SH-SY5Y (cell line): Measurements from ENCODE around the gene NHSL1.

Experiments
- GATA2 ChIP-seq: IDR thresholded peaks from 2 replicates; pipeline ENCODE4 v1.6.1; 2011; ENCODE audit warnings: mild to moderate bottlenecking, low read depth, low read length
- GATA3 ChIP-seq: IDR thresholded peaks from 2 replicates; pipeline ENCODE4 v1.6.1; 2011; ENCODE audit warnings: low read depth, mild to moderate bottlenecking, low read length, moderate library complexity

Gene NHSL1, protein sequence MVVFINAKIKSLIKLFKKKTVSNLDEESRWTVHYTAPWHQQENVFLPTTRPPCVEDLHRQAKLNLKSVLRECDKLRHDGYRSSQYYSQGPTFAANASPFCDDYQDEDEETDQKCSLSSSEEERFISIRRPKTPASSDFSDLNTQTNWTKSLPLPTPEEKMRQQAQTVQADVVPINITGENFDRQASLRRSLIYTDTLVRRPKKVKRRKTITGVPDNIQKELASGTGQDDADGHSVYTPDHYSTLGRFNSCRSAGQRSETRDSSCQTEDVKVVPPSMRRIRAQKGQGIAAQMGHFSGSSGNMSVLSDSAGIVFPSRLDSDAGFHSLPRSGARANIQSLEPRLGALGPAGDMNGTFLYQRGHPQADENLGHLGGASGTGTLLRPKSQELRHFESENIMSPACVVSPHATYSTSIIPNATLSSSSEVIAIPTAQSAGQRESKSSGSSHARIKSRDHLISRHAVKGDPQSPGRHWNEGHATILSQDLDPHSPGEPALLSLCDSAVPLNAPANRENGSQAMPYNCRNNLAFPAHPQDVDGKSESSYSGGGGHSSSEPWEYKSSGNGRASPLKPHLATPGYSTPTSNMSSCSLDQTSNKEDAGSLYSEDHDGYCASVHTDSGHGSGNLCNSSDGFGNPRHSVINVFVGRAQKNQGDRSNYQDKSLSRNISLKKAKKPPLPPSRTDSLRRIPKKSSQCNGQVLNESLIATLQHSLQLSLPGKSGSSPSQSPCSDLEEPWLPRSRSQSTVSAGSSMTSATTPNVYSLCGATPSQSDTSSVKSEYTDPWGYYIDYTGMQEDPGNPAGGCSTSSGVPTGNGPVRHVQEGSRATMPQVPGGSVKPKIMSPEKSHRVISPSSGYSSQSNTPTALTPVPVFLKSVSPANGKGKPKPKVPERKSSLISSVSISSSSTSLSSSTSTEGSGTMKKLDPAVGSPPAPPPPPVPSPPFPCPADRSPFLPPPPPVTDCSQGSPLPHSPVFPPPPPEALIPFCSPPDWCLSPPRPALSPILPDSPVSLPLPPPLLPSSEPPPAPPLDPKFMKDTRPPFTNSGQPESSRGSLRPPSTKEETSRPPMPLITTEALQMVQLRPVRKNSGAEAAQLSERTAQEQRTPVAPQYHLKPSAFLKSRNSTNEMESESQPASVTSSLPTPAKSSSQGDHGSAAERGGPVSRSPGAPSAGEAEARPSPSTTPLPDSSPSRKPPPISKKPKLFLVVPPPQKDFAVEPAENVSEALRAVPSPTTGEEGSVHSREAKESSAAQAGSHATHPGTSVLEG (N-terminal part only)

DNA sequence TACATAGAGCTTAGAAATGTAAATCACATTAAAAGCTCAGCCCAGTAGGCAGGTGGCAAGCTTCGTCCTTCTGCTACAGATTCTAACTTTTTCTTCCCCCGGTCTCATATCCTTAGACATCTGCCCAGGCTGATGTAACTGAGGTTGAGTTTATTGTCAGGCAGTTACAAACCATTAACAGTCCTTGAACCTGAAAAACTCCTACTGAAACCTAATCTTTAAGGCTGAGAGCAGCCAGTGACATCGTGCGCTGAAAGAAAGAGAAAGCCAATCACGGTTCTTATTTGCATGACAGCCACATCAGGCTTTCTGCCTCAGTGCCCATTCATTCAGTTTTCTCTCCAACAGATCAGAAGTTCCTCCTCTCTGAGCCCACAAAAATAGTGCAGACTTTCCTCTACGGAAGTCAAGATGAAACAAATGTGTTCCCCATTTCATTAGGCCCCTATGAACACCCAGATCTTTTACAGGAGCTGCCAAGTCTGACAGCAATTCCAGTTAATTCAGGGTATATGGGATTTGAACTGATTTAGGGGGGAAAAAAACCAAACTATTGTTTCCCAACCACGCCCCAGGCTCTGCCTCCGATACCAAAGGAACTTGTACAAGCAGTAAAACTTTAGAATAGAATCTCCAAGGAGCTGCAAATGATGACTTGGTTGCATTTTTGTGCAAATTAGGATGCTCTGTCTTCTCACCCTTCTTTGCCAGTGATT is at the start of gene NHSL1:
Gene NHSL1, minus strand, starts transcription at position 192 of the 716 bp plus-strand sequence. CDS start 204 bp downstream, outside the sequence.
- no peak for TF ChIP-seq GATA3
- TF ChIP-seq GATA2 = no peak

DNA sequence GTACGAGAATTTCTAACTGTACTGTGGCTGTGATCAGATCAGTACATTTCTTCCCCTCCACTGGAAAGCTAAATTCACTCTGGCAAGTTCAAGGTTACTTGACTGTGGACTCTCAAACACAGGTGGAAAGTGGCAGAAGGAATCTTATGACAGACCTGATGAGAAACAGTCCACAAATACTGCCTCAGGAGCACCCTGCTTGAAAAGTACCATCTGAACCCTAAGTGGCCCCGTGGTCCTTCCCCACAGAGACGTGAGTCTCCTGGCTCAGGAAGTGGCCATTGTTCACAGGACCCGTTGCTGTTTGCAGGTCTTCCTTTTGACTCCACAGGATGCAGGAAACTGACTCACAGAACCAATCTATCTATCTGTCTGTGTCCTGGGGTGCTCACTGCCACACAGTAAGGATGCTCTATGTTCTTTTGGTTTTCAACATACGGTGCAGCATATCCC is 47.5 kb upstream of the NHSL1 start:
- TF ChIP-seq GATA2 (no peak), GATA3 (no peak)

DNA sequence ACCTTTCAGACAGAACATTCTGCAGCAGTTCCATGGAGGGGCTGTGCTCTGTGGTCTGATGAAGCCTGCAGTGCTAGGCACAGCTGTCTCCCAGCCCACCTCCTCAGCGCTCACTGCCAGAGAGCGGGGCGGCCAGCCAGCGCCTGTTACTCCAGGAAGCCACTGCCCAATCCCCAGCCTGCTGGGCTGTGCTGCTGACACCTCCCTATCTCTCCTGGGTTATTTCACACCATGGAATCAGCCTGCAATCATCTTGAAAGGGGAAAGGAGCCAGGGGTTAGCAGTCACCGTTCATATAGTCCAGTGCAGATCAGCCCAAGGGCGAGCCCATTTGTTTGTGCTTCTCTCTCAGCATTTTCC is 46.3 kb upstream of the NHSL1 start:
- no peak for TF ChIP-seq GATA2
- no peak for TF ChIP-seq GATA3

DNA sequence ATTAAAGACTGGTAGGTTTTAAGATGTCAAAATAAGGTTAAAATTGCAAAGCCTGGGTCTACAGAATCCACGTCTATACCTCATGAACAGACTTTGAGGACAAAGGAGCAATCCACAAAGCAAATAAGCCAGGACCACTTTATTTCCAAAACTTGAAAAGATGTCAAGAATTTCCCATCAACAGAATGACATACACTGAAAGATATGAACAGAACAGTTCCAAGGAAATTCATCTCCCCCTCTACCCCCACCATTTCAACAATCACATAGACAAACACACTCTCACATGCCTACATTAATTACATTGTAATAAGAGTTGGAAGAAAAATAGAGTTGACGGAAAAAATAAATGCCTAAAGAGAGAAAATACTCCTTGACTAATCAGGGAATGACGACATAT is 45.2 kb upstream of the NHSL1 start:
- TF ChIP-seq GATA2 (no peak), GATA3 (no peak)

DNA sequence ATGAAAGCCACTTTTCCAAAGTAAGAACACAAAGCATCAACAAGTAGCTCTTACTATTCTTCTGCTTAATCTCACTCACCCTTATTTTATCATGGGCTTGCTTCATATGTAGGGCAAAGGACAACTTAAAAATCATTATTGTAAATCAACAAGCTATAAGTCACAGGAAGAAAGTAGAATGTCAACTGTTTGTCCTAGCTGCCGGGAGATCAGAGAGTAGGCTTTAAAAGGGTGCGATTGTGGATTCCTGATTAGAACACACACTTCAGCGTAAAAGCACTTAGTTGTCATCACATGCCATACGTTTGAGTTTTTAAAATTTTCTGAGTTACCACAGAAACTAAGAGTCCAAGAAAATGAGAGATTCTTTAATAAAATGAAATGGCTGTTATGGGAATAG is 44.4 kb upstream of the NHSL1 start:
- TF ChIP-seq GATA2 (no peak), GATA3 (no peak)

DNA sequence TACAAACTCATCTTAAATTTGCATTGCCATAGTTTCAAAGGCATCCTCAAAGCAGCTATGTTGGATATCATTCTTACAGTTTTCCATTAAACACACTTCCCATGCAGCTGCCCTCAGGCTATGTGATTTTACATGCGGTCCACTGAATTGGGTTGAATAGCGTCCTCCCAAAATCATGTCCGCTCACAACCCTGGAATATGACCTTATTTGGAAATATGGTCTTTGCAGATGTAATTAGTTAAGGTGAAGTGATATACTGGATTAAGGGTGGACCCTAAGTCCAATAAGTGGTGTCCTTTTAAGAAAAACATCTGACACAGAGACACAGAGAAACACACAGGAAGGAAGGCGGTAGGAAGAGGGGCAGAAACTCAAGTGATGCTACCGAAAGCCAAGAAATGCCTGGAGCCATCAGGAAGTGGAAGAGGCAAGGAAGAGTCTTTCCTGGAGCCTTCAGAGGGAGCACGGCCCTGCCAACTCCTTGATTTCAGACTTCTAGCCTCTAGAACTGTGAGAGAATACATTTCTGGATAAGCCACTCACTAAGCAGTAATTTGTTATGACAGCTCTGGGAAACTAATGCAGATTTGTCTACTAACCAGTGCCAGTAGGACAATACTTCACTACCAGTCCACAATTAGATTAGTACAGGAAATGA is 42.7 kb upstream of the NHSL1 start:
- TF ChIP-seq GATA3 = no peak
- no peak for TF ChIP-seq GATA2

DNA sequence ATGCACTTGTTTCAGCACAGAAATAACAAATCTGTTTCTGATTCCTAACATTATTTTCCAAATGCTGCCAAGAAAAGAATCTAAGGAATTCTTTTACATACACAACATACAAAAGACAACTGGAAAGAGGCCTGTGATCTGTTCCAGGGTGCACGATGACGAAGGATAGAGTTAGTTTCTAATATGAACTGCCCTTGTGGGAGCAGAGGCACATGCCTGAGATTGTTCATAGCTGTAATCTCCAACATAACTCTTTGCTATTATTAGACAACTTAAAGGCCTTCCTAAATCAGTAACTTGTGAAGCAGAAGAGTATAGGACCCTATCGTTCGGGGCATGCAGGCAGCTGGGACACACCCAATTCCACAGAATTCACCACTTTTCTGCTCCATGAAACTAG is 41.2 kb upstream of the NHSL1 start:
- TF ChIP-seq GATA2 (no peak), GATA3 (no peak)

DNA sequence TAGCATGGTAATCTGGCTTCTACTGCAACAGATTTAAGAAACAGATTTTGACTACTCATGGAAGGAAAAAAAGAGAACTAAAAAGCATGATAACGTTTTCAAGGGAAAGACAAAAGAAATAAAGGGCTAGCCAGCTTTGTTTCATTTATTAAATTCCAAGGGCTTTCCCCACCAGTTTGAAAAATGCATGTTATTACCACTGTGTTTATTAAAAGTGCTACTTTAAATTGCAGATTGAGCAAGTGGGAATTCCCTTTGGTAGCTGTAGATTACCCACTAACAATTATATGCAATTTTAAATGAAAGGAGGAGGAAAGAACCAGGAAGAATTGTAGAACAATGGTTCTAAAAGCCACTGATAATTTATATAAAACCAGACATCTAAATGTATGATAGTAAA is 40.6 kb upstream of the NHSL1 start:
- TF ChIP-seq GATA2 = no peak
- TF ChIP-seq GATA3 = no peak

DNA sequence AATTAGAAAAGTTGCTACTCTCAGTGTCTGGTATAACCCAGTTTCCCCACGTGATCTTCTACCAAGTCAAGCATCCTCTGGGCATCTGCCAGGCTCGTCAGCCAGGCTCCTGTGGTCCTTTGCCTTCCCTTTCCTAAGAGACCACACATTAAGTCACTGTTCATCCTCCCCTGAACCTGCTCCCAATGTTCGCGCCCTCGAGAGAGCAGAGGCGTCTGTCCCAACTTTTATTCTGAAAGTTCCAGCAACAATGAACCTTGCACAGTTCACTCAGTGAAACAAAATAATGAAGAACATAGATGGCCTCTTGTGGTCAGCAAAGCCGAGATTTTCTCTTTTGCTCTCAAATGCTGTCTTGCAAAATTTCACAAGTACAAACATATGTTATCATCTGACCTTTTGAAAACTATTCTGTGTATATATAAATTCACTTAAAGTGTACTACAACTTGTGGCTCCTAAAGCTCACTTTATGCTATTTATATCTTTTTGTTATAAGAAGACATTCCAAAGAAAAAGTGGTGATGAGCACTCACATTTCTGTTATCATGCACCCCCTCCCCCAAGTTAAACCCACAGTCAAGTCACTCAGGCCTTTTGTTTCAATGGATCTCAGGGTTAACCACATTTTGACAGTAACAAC is 39.2 kb upstream of the NHSL1 start:
- TF ChIP-seq GATA2 = no peak
- no peak for TF ChIP-seq GATA3

DNA sequence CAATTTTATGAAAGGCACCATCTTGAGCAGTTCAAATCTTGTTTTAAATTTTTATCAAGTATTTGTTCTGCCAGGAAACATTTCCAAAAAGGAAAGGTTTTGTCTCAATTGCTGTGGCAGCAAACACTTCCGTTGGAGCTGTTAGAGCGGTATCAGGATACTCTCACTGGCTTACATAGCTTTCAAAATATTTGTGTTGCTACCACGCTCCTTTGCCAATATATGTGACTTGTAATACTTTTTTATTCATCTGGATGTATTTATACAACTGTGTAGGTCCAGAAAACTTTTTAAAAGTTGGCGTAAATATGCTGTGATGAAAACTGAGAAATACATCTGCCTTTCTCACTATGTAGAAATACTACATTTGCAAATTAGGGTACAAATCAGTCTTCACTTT is 37.8 kb upstream of the NHSL1 start:
- TF ChIP-seq GATA3 (no peak), GATA2 (no peak)

DNA sequence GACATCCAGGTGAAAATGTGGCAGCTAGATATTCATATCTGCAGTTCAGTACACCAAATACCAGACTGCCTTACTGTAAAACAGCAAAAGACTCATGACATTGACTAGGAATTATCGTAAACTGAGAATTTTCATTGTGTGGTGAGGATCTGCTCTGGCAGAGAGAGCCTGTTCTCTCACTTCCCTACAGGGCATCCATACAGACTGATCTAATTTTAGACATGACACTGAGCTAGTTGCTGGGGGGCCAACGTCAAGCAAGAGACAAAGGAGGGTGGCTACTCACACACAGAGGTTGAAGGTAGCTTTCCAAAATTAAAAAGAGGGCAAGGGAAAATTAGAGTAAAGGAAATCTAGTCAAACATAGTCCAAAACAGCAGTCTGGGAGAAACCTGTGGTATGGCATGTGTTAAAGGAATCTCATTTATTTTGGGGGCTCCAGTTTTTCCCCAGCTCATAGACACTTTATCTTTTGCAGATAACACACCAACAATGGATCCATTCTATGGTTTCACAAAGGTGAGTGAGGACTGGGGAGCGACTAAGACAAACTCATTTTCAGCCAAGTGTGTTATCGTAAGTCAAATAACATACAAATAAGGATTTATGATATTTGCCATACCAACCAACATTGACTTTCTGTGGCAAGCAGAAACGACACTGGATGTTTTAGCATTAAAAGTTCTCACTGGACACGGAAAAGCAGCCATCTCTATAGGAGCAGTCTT is 36.6 kb upstream of the NHSL1 start:
- no peak for TF ChIP-seq GATA2
- no peak for TF ChIP-seq GATA3

DNA sequence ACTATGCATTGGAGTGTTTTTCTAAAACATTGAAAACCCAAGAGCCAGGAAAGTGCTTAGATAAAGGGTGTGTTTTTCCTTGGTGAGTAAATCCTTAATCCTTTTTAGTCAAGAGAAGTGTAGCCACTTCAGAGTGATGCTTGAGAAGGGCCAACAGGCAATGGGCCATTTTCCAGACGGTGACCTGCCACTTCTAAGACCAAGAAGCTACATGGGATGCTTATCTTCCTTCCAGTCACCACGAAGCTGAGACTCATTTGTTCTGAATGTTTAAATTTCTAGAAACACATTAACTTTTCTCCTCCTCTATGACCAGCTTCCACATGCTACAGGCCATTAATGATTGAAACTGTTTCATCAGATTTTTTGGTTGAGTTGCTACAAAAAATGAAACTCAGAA is 34.4 kb upstream of the NHSL1 start:
- TF ChIP-seq GATA2 (no peak), GATA3 (no peak)
